GM18867 (cell line): ENCODE results near the gene SLC8A2.

Experiments used
- ATAC-seq: cut with Tn5 transposase; IDR thresholded peaks from one replicate; pipeline ENCODE4 v1.9.1; 2021; ENCODE audit warnings: mild to moderate bottlenecking, moderate library complexity; ENCODE audit not compliant: unreplicated experiment

The SLC8A2 gene

DNA sequence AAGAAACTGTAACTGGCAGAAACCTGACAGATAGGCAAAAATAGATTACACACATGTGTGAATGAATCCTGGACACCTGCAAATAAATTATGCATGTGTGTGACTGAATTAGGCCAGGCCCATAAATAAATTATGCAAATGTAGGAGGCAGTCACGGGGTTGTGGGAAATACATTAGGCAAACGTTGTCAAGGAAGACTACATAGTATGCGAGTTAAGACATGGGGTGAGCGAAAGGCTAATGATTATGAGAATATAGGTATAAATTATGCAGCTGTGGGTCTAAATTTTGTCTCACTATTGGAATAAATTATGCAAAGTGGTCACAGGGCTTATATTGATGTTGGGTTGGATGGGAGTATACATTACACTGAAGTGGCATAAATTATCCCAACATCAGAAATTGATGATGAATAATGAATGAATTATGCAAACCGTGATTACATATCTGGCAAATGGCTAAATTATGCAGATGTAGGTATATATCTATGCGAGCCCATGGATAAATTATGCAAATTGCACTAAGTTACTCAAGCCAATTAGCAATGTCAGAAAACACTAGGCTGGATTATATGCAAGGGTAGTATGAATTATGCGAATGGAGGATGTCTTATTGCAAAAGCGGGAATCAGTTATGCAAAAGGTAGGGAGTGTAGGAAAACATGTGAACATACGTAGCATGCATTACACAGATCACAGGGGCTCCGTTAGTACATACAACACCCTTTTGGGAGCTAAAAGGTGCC lies 6.8 kb downstream of the SLC8A2 start:
- ATAC-seq, result no peak

DNA sequence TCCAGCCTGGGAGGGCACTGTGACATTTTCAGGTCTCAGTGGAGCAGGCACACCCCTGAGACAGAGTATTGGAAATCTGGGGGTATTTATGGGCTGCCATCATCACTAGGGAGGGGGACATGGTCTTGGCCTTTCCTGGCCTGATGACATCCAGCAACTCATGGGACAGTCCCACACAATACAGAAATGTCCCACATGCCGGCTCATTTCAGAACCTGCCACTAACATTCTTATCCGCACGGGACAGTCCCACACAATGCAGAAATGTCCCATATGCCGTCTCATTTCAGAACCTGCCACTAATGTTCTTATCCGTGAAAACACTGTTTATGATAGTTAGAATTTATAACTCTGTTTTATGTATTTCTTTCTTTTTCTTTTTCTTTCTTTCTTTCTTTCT lies 9.8 kb downstream of the SLC8A2 start:
- ATAC-seq, result no peak

DNA sequence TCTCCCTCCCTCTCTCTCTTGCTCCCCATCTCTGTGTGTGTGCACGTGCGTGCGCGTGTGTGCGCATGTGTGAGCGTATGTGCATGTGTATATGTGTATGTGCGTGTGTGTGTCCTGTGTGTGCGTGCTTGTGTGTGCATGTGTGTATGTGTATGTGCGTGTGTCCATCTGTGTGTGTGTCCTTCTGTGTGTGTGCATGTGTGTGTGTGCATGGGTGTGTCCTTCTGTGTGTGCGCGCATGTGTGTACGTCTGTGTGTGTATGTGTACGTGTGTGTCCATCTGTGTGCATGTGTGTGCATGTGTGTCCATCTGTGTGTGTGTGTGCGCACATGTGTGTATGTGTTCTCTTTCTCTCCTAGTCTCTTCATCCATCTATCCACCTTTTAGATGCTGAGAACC lies 12.2 kb downstream of the SLC8A2 start:
- no peak for ATAC-seq

DNA sequence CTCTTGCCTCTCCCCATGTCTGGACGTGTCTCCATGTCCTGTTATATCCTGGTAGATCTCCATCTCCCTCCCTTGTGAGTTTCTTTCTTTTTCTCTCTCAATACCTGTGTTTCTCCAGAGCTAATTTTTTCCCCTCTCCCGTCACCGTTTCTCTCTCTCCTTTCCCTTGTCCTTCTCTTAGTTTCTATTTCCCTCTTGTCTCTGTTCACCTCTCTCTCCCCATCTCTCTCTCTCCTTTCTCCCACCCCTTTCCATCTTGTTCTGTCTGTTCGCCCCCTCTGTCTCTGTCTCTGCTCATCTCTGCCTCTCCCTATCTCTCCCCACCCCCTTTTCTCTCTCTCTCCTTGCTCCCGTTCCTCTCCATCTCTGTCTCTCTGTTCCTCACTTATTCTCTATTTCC lies 13.0 kb downstream of the SLC8A2 start:
- no peak for ATAC-seq

DNA sequence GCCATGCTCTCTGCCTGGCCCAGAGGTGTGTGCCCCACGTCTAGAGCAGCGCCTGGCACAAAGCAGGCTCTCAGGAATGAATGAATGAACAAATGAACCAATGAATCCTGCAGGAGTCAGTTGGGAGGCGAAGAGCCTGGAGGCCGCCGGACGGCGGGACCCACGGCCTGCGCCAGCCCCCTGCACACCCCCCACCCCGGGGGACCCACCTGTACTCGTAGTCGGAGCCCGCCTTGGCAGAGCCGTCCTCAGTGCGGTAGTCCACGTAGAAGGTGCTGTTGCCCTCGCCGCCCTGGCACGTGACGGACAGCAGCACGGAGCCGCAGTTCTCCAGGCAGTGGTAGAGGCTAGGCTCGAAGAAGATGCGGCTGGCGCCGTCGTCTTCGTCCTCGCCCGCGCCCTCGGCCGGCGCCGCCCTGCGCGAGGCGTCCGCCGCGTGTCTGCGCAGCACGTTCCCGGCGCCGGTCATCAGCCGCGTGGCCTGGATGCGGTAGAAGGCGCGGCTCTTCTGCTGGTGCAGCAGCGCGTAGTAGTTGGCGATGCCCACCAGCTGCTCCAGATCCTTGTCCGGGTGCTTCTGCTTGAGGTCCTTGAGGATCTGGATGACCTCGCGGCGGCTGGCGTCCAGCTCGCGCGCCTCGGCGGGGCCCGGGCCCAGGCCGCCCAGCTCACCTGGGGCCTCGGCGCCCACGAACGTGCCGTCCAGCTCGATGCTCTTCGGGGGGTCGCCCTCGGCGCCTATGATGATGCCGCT lies 14.8 kb downstream of the SLC8A2 start:
- ATAC-seq, result no peak

GRCh38 chr19:47450478-47450877 lies 21.2 kb downstream of the SLC8A2 start:
- ATAC-seq, result no peak

- ATAC-seq, result no peak
Measured at GRCh38 chr19:47448360-47448727, 23.3 kb downstream of the SLC8A2 start.

DNA sequence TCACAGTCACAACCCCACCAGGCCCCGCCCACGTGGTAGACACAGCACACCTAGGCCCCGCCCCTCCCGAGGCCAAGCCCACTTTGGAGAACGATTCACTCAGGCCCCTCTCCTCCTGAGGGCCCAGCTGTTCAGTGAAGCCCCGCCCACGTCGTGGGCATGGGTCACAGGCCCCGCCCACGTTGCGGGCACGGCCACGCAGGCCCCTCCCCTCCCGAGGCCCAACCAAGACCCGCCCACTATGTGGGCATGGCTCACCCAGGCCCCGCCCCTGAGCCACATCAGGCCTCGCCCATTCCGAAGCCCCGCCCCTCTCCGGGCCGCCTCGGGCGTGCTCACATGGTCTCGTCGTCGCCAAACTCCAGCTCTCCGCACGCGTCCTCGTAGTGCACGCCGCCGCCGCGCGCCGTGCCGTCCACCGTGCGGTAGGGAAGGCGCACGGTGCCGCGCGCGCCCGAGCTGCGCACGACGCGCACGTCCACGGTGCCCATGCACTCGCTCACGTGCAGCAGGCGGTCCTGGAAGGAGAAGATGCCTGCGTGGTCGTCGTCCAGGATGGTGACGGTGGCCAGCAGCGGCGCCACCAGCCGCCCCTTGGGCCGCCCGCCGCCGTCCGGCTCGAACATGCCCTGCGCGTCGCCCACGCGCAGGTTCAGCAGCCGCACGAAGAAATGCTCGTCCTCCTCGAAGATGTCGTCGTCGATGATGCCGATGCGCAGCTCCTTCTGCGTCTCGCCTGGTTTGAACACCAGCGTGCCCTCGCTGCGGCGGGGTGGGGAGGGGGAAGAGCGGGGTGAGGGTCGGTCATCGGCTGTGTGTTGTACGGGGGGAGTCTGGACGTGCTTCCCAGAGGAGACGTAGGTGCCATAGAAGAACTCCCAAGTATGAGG lies 24.0 kb downstream of the SLC8A2 start:
- no peak for ATAC-seq

DNA sequence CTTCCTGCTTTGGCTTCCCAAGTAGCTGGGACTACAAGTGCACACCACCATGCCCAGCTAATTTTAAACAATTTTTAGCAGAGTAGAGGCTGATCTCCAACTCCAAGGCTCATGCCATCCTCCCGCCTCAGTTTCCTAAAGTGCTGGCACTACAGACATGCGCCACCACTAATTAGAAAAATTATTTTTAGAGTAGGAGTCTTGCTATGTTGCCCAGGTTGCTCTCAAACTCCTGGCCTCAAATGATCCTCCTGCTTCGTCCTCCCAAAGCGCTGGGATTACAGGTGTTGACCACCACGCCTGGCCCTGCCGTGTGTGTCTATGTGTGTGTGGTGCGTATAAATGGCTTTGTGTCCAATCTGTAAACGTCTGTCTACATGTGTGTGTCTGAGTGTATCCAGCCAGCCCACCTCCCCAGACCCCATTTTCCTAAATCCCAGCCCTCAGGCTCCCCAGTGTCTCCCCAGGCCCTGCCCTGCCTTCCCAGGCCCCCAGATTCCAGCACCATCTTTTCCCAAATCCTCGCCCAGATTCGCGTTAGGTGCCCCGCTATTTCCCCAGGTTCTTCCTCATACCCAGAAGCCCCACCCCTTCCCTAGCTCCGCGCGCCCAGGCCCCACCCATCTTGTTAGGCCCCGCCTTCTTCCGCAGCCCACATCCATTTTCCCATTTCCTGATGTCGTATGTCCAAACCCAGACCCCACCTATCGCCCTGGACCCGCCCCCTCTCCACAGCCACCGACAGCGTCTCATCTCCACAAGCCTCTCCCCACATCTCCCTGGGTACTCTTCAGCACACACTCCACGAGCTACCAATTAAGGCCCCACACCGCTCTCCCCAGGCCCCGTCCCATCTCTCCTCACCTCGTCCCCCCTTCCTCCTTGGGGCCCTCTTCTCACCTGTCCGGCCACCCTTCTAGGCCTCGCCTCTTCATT lies 24.9 kb downstream of the SLC8A2 start:
- no peak for ATAC-seq

GRCh38 chr19:47445937-47446402 lies 25.7 kb downstream of the SLC8A2 start:
- no peak for ATAC-seq

DNA sequence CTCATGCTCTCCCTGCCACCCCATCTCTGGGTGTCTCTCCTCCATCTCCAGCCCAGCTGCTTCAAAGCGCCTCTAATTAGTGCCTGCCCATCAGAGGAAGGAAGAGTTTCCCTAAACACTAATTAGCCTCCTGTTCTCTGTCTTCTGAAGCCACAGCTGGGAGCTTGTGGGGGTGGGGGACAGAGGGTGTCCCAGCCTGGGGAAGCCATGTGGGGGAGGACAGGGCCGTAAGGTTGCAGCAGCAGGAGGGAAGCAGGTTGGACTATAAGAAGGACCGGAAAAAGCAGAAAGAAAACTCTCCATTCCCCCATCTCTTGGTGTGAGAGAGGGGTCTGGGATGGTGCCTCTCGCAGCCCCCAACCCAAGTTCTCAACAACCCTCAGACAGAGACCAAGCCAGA lies 26.2 kb downstream of the SLC8A2 start:
- ATAC-seq, result no peak

DNA sequence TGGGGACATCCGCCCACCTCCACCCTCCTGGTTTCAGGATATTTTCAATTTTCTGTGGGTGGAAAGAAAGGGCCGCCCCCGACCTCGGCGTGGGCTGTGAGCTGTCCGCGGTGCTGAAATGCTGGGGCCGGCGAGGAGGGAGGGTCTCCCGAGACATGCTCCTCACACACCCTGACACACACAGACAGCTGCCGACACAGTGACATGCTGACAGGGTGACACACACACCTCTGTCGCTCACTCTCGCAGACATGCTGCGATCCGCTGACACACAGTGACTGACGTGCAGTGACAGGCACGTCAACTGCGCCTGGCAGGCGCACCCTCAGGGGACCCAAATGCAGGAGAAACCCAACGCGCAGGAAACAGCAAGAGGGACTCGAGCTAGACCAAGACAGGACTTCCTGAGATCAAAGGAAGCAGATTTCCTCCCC lies 27.3 kb downstream of the SLC8A2 start:
- no peak for ATAC-seq

DNA sequence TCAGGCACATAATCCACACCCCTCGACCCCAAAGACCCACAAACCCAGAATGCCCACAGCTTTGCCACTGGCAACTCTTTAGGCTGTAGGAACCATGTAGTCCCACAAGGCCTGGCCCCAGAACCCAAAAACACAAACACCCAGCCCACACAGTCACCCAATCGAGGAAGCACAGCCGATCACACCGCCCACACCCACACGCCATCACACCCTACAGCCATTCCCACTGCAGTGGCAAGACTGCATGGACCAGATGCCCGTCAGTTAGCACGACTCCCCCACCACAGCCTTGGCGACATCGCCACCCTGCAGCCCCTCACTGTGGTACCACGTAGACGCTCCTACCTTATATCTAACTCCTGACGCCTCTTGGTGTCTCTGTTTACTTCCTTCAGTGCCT lies 28.4 kb downstream of the SLC8A2 start:
- no peak for ATAC-seq

DNA sequence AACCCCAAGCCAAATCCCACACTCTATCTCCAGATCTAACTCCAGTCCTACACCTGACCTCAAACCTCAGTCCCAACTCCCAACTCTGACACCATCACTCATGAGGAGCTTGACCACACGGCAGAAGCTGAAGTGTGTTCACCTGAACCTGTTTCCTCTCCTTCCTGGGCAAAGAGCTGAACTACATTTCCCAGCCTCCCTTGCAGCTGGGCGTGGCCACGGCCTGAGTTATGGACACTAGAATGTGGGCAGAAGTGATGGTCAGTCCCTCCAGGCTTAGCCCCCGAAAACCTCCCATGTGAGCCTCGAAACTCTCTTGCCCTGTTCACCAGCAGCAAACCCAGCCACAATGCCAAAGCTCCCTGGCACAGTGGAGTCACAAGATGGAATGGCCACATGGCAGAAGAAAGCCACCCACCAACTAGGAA lies 32.9 kb downstream of the SLC8A2 start:
- ATAC-seq, result no peak

- no peak for ATAC-seq
Measured at GRCh38 chr19:47437500-47437899, 34.2 kb downstream of the SLC8A2 start.

DNA sequence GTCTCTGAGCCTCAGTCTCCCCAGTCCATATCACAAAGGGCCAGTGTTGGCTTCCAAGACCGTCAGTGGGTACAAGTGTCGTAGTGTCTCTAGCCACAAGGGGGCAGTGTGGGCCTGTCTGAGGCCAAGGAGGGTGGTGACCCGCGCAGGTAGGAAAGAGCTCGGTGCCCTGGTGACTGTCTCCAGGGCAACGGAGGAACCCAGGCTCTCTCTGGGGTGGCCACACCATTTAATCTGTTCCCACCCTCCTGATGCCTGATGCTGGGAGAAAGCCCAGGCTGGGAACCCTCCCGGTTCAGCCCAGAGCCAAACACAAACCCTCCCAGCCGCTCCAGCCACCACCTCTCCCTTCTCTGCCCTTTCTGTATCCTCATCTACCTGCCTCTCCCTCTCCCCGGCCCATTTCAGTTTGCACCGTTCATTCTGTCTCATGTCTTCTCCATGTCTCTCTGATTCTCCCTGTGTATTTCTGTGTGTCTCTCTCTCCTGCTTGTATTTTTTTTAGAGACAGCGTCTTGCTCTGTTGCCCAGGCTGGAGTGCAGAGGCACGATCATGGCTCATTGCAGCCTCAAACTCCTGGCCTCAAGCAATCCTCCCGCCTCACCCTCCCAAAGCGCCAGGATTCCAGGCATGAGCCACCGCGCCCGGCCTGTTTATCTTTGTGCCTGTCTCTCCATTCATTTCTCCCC lies 34.8 kb downstream of the SLC8A2 start:
- ATAC-seq, result no peak

GRCh38 chr19:47435883-47436417 lies 35.7 kb downstream of the SLC8A2 start:
- no peak for ATAC-seq

- ATAC-seq, result no peak
Measured at GRCh38 chr19:47435196-47435595, 36.5 kb downstream of the SLC8A2 start.

DNA sequence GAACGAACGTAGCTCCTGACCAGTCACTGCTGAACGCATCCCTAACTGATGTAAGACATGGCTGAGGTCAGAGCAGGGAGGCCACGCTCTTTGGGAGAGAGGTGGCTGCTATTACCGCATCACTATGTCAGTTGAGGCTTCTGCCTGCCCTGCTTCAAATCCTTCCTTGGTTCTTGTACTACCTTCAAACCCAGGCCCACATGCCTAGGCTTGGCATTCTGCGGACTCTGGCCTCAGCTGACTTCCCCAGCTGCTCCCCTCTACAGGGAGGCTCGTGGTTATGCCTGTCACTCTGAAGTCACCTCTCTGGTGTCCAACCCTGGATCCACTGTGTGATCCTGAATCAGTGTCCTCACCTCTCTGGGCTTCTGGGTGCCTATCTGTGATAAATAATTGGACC lies 37.6 kb downstream of the SLC8A2 start:
- ATAC-seq, result no peak
